ENCODE data around the gene CNDP1.
"Not testable (repeated sequence)": the region's sequence is repeated elsewhere in the genome, so short reads cannot be mapped to it uniquely, and the experiment has no call there.

The CNDP1 gene

GRCh38 chr18:74546751-74547530, 12.6 kb downstream of the CNDP1 start:
- Histone ChIP-seq H3K27me3 (ENCODE audit: control insufficient read depth, insufficient read depth, low read length) (no peaks in the 10 kb centered on the region), H3K27ac (ENCODE audit: low read depth, low read length) (no peak overlapping the region), H3K36me3 (ENCODE audit: control insufficient read depth, insufficient read depth, low read length) (no peaks in the 10 kb centered on the region), H3K4me3 (ENCODE audit: low read length) (no peak overlapping the region), H3K4me1 (ENCODE audit: control insufficient read depth, insufficient read depth, low read length) (no peaks in the 10 kb centered on the region), H3K9ac (ENCODE audit: low read length) (no peak overlapping the region)

- Histone ChIP-seq H3K9ac (ENCODE audit: low read length) (no peak overlapping the region), H3K27ac (ENCODE audit: low read depth, low read length) (no peak overlapping the region), H3K4me1 (ENCODE audit: control insufficient read depth, insufficient read depth, low read length) (no peaks in the 10 kb centered on the region), H3K27me3 (ENCODE audit: control insufficient read depth, insufficient read depth, low read length) (no peaks in the 10 kb centered on the region), H3K36me3 (ENCODE audit: control insufficient read depth, insufficient read depth, low read length) (no peaks in the 10 kb centered on the region), H3K4me3 (ENCODE audit: low read length) (no peak overlapping the region)
Measured at GRCh38 chr18:74547860-74548259, 13.6 kb downstream of the CNDP1 start.

- no peaks in the 10 kb centered on the region for H3K4me1 ChIP-seq (ENCODE audit: control insufficient read depth, insufficient read depth, low read length)
- H3K9ac ChIP-seq (ENCODE audit: low read length), result no peak overlapping the region
- no peak overlapping the region for H3K27ac ChIP-seq (ENCODE audit: low read depth, low read length)
- H3K36me3 ChIP-seq (ENCODE audit: control insufficient read depth, insufficient read depth, low read length), result no peaks in the 10 kb centered on the region
- H3K4me3 ChIP-seq (ENCODE audit: low read length), result no peak overlapping the region
- H3K27me3 ChIP-seq (ENCODE audit: control insufficient read depth, insufficient read depth, low read length), result no peaks in the 10 kb centered on the region
Measured at GRCh38 chr18:74549591-74550104, 15.3 kb downstream of the CNDP1 start.

- Histone ChIP-seq H3K9ac (ENCODE audit: low read length) (no peak overlapping the region), H3K27me3 (ENCODE audit: control insufficient read depth, insufficient read depth, low read length) (no peaks in the 10 kb centered on the region), H3K36me3 (ENCODE audit: control insufficient read depth, insufficient read depth, low read length) (no peaks in the 10 kb centered on the region), H3K4me3 (ENCODE audit: low read length) (no peak overlapping the region), H3K27ac (ENCODE audit: low read depth, low read length) (no peak overlapping the region), H3K4me1 (ENCODE audit: control insufficient read depth, insufficient read depth, low read length) (no peaks in the 10 kb centered on the region)
Measured at GRCh38 chr18:74550886-74551285, 16.6 kb downstream of the CNDP1 start.

- Histone ChIP-seq H3K4me1 (ENCODE audit: control insufficient read depth, insufficient read depth, low read length) (no peaks in the 10 kb centered on the region), H3K27me3 (ENCODE audit: control insufficient read depth, insufficient read depth, low read length) (no peaks in the 10 kb centered on the region), H3K27ac (ENCODE audit: low read depth, low read length) (no peak overlapping the region), H3K36me3 (ENCODE audit: control insufficient read depth, insufficient read depth, low read length) (no peaks in the 10 kb centered on the region), H3K9ac (ENCODE audit: low read length) (no peak overlapping the region), H3K4me3 (ENCODE audit: low read length) (no peak overlapping the region)
Measured at GRCh38 chr18:74551452-74551851, 17.2 kb downstream of the CNDP1 start.

- H3K27ac ChIP-seq (ENCODE audit: low read depth, low read length), result no peak overlapping the region
- no peak overlapping the region for H3K4me3 ChIP-seq (ENCODE audit: low read length)
- H3K27me3 ChIP-seq (ENCODE audit: control insufficient read depth, insufficient read depth, low read length), result no peaks in the 10 kb centered on the region
- no peaks in the 10 kb centered on the region for H3K4me1 ChIP-seq (ENCODE audit: control insufficient read depth, insufficient read depth, low read length)
- no peak overlapping the region for H3K9ac ChIP-seq (ENCODE audit: low read length)
- no peaks in the 10 kb centered on the region for H3K36me3 ChIP-seq (ENCODE audit: control insufficient read depth, insufficient read depth, low read length)
Measured at GRCh38 chr18:74551936-74552555, 17.7 kb downstream of the CNDP1 start.

GRCh38 chr18:74556126-74556525, 21.8 kb downstream of the CNDP1 start:
- Histone ChIP-seq H3K4me1 (ENCODE audit: control insufficient read depth, insufficient read depth, low read length) (no peaks in the 10 kb centered on the region), H3K4me3 (ENCODE audit: low read length) (no peak overlapping the region)

GRCh38 chr18:74558096-74558495, 23.8 kb downstream of the CNDP1 start:
- H3K27me3 ChIP-seq (ENCODE audit: control insufficient read depth, insufficient read depth, low read length), result no peaks in the 10 kb centered on the region
- no peaks in the 10 kb centered on the region for H3K36me3 ChIP-seq (ENCODE audit: control insufficient read depth, insufficient read depth, low read length)

More at GRCh38 chr18:74556126-74556525, 21.8 kb downstream of the CNDP1 start:
- no peak overlapping the region for H3K27ac ChIP-seq (ENCODE audit: low read depth, low read length)
- no peaks in the 10 kb centered on the region for H3K27me3 ChIP-seq (ENCODE audit: control insufficient read depth, insufficient read depth, low read length)
- H3K9ac ChIP-seq (ENCODE audit: low read length), result no peak overlapping the region
- no peaks in the 10 kb centered on the region for H3K36me3 ChIP-seq (ENCODE audit: control insufficient read depth, insufficient read depth, low read length)

GRCh38 chr18:74562131-74562730, 27.9 kb downstream of the CNDP1 start:
- no peak overlapping the region for H3K27ac ChIP-seq (ENCODE audit: low read depth, low read length)
- no peaks in the 10 kb centered on the region for H3K36me3 ChIP-seq (ENCODE audit: control insufficient read depth, insufficient read depth, low read length)

More at GRCh38 chr18:74558096-74558495, 23.8 kb downstream of the CNDP1 start:
- H3K27ac ChIP-seq (ENCODE audit: low read depth, low read length), result no peak overlapping the region
- no peak overlapping the region for H3K9ac ChIP-seq (ENCODE audit: low read length)
- no peak overlapping the region for H3K4me3 ChIP-seq (ENCODE audit: low read length)
- H3K4me1 ChIP-seq (ENCODE audit: control insufficient read depth, insufficient read depth, low read length), result no peaks in the 10 kb centered on the region

GRCh38 chr18:74562775-74563174, 28.5 kb downstream of the CNDP1 start:
- H3K4me1 ChIP-seq (ENCODE audit: control insufficient read depth, insufficient read depth, low read length), result no peaks in the 10 kb centered on the region
- no peaks in the 10 kb centered on the region for H3K27me3 ChIP-seq (ENCODE audit: control insufficient read depth, insufficient read depth, low read length)
- H3K27ac ChIP-seq (ENCODE audit: low read depth, low read length), result no peak overlapping the region
- no peak overlapping the region for H3K4me3 ChIP-seq (ENCODE audit: low read length)
- no peak overlapping the region for H3K9ac ChIP-seq (ENCODE audit: low read length)
- no peaks in the 10 kb centered on the region for H3K36me3 ChIP-seq (ENCODE audit: control insufficient read depth, insufficient read depth, low read length)

More at GRCh38 chr18:74562131-74562730, 27.9 kb downstream of the CNDP1 start:
- no peaks in the 10 kb centered on the region for H3K4me1 ChIP-seq (ENCODE audit: control insufficient read depth, insufficient read depth, low read length)
- no peak overlapping the region for H3K4me3 ChIP-seq (ENCODE audit: low read length)
- no peaks in the 10 kb centered on the region for H3K27me3 ChIP-seq (ENCODE audit: control insufficient read depth, insufficient read depth, low read length)
- H3K9ac ChIP-seq (ENCODE audit: low read length), result no peak overlapping the region

- no peak overlapping the region for H3K27ac ChIP-seq (ENCODE audit: low read depth, low read length)
Measured at GRCh38 chr18:74563999-74564398, 29.7 kb downstream of the CNDP1 start.

GRCh38 chr18:74565164-74565563, 30.9 kb downstream of the CNDP1 start:
- H3K27me3 ChIP-seq (ENCODE audit: control insufficient read depth, insufficient read depth, low read length); H3K36me3 ChIP-seq (ENCODE audit: control insufficient read depth, insufficient read depth, low read length); H3K27ac ChIP-seq (ENCODE audit: low read depth, low read length); H3K9ac ChIP-seq (ENCODE audit: low read length); H3K4me3 ChIP-seq (ENCODE audit: low read length); H3K4me1 ChIP-seq (ENCODE audit: control insufficient read depth, insufficient read depth, low read length): not testable (repeated sequence)

More at GRCh38 chr18:74563999-74564398, 29.7 kb downstream of the CNDP1 start:
- H3K4me3 ChIP-seq (ENCODE audit: low read length), result no peak overlapping the region
- no peaks in the 10 kb centered on the region for H3K4me1 ChIP-seq (ENCODE audit: control insufficient read depth, insufficient read depth, low read length)
- no peaks in the 10 kb centered on the region for H3K36me3 ChIP-seq (ENCODE audit: control insufficient read depth, insufficient read depth, low read length)
- H3K9ac ChIP-seq (ENCODE audit: low read length), result no peak overlapping the region
- no peaks in the 10 kb centered on the region for H3K27me3 ChIP-seq (ENCODE audit: control insufficient read depth, insufficient read depth, low read length)

Measured in rectal smooth muscle tissue (tissue), 1 donor.